HEK293 (cell line): Measurements from ENCODE around the gene PCBP3.

ENCODE experiments used
- CTCF ChIA-PET: fragments of 350-600 bp; formaldehyde crosslinking; extraction: SDS; loops from one replicate; lab custom pipeline; 2021; ENCODE audit warnings: antibody characterized with exemption; lab: Yijun Ruan, JAX
- POLR2A ChIA-PET: fragments of 300-600 bp; formaldehyde crosslinking; extraction: SDS; loops from one replicate; lab custom pipeline; 2020; ENCODE audit warnings: antibody characterized with exemption, inconsistent platforms; lab: Yijun Ruan, JAX
- H3K27ac ChIP-seq: fragments of 200-500 bp; sonication (Bioruptor generic); 2 replicates; pipeline ENCODE4 v1.5.1; 2014; ENCODE audit warnings: low read depth, low read length, control low read depth, inconsistent platforms; ENCODE audit errors: extremely low read depth
- H3K36me3 ChIP-seq, 2 experiments: fragments of 200-500 bp in 1 of 2; sonication (Bioruptor generic) in 1 of 2; 1 replicate in 1 of 2; 2 replicates in 1 of 2; pipeline ENCODE4 v1.5.1; 2014 to 2017; ENCODE audit warnings: inconsistent platforms in 2 of 2, low read length in 2 of 2; ENCODE audit not compliant: control insufficient read depth in 2 of 2, insufficient read depth in 1 of 2
- H3K4me1 ChIP-seq: fragments of 200-500 bp; sonication (Bioruptor generic); 2 replicates; pipeline ENCODE4 v1.5.1; 2014; ENCODE audit warnings: mild to moderate bottlenecking, low read length, inconsistent platforms; ENCODE audit not compliant: control insufficient read depth, insufficient read depth
- H3K4me3 ChIP-seq: 2 replicates; pipeline ENCODE4 v1.5.1; 2011; ENCODE audit warnings: low read depth, mild to moderate bottlenecking, control low read depth, low read length, moderate library complexity
- H3K9me3 ChIP-seq: fragments of 200-500 bp; sonication (Bioruptor generic); 2 replicates; pipeline ENCODE4 v1.5.1; 2014; ENCODE audit warnings: low read depth, low read length, inconsistent platforms; ENCODE audit not compliant: control insufficient read depth, insufficient read depth
- CTCF ChIP-seq: fragments of 450-650 bp; formaldehyde crosslinking; IDR thresholded peaks from 2 replicates; pipeline ENCODE4 v1.5.1; 2016; ENCODE audit warnings: missing biosample characterization, missing genetic modification characterization
- HOXA7 ChIP-seq: sonication (generic); formaldehyde crosslinking; IDR thresholded peaks from 2 replicates; pipeline ENCODE4 v1.8.1; 2022; ENCODE audit warnings: missing genetic modification reagents, borderline replicate concordance
- KLF17 ChIP-seq: fragments of 450-650 bp; formaldehyde crosslinking; IDR thresholded peaks from 2 replicates; pipeline ENCODE4 v1.5.1; 2016; ENCODE audit warnings: missing biosample characterization, missing genetic modification characterization
- MYNN ChIP-seq: fragments of 450-650 bp; formaldehyde crosslinking; IDR thresholded peaks from 2 replicates; pipeline ENCODE4 v1.5.1; 2016; ENCODE audit warnings: missing biosample characterization, missing genetic modification characterization, borderline replicate concordance
- REST ChIP-seq: fragments of 450-650 bp; formaldehyde crosslinking; IDR thresholded peaks from 2 replicates; pipeline ENCODE4 v1.5.1; 2016; ENCODE audit warnings: missing biosample characterization, missing genetic modification characterization
- SCRT2 ChIP-seq: fragments of 450-650 bp; formaldehyde crosslinking; IDR thresholded peaks from 2 replicates; pipeline ENCODE4 v1.5.1; 2016; ENCODE audit warnings: missing biosample characterization, missing genetic modification characterization
- SETDB1 ChIP-seq: IDR thresholded peaks from one replicate; pipeline ENCODE4 v1.6.1; 2017; ENCODE audit warnings: mild to moderate bottlenecking, low read length, moderate library complexity, mixed read lengths; ENCODE audit not compliant: insufficient read length
- SP3 ChIP-seq: fragments of 450-650 bp; formaldehyde crosslinking; IDR thresholded peaks from 2 replicates; pipeline ENCODE4 v1.5.1; 2016; ENCODE audit warnings: missing biosample characterization, missing genetic modification characterization
- SP7 ChIP-seq: fragments of 450-650 bp; formaldehyde crosslinking; IDR thresholded peaks from 2 replicates; pipeline ENCODE4 v1.5.1; 2016; ENCODE audit warnings: missing biosample characterization, missing genetic modification characterization
- TRIM28 ChIP-seq: IDR thresholded peaks from 2 replicates; pipeline ENCODE4 v1.6.1; 2011; ENCODE audit warnings: low read length, control low read depth, borderline replicate concordance
- ZBTB1 ChIP-seq: fragments of 450-650 bp; formaldehyde crosslinking; IDR thresholded peaks from 2 replicates; pipeline ENCODE4 v1.5.1; 2016; ENCODE audit warnings: missing biosample characterization, missing genetic modification characterization
- ZFP3 ChIP-seq: fragments of 450-650 bp; formaldehyde crosslinking; IDR thresholded peaks from 2 replicates; pipeline ENCODE4 v1.5.1; 2016; ENCODE audit warnings: low read depth, missing biosample characterization, missing genetic modification characterization
- ZNF114 ChIP-seq: fragments of 450-650 bp; formaldehyde crosslinking; IDR thresholded peaks from 2 replicates; pipeline ENCODE4 v1.5.0; 2017; ENCODE audit warnings: missing biosample characterization, missing genetic modification characterization
- ZNF133 ChIP-seq: fragments of 450-650 bp; formaldehyde crosslinking; IDR thresholded peaks from 2 replicates; pipeline ENCODE4 v1.5.1; 2016; ENCODE audit warnings: missing biosample characterization, missing genetic modification characterization
- ZNF223 ChIP-seq: fragments of 450-650 bp; formaldehyde crosslinking; IDR thresholded peaks from 2 replicates; pipeline ENCODE4 v1.5.1; 2016; ENCODE audit warnings: missing biosample characterization, missing genetic modification characterization
- ZNF335 ChIP-seq: fragments of 450-650 bp; formaldehyde crosslinking; conservative IDR thresholded peaks from 2 replicates; pipeline ENCODE4 v1.5.1; 2016; ENCODE audit warnings: missing biosample characterization, missing genetic modification characterization
- ZNF354C ChIP-seq: fragments of 450-650 bp; formaldehyde crosslinking; IDR thresholded peaks from 2 replicates; pipeline ENCODE4 v1.5.1; 2016; ENCODE audit warnings: missing biosample characterization, missing genetic modification characterization, low read depth, borderline replicate concordance
- ZNF37A ChIP-seq: fragments of 450-650 bp; IDR thresholded peaks from 2 replicates; pipeline ENCODE4 v1.5.1; 2018; ENCODE audit warnings: missing biosample characterization, missing genetic modification characterization
- ZNF398 ChIP-seq: fragments of 450-650 bp; formaldehyde crosslinking; IDR thresholded peaks from 2 replicates; pipeline ENCODE4 v1.5.1; 2017; ENCODE audit warnings: missing biosample characterization, missing genetic modification characterization
- ZNF529 ChIP-seq: fragments of 450-650 bp; formaldehyde crosslinking; IDR thresholded peaks from 2 replicates; pipeline ENCODE4 v1.5.1; 2017; ENCODE audit warnings: missing genetic modification characterization, missing biosample characterization; ENCODE audit not compliant: insufficient replicate concordance
- ZNF621 ChIP-seq: fragments of 450-650 bp; formaldehyde crosslinking; IDR thresholded peaks from 2 replicates; pipeline ENCODE4 v1.5.1; 2017; ENCODE audit warnings: missing biosample characterization, missing genetic modification characterization
- ZNF645 ChIP-seq: fragments of 450-650 bp; formaldehyde crosslinking; IDR thresholded peaks from 2 replicates; pipeline ENCODE4; 2016; ENCODE audit warnings: missing biosample characterization, missing genetic modification characterization
- ZXDB ChIP-seq: fragments of 450-650 bp; formaldehyde crosslinking; IDR thresholded peaks from 2 replicates; pipeline ENCODE4 v1.5.1; 2016; ENCODE audit warnings: missing biosample characterization, missing genetic modification characterization

The PCBP3 gene

GRCh38 chr21:45841033-45841432 lies 197.5 kb downstream of the PCBP3 start:
- ChIA-PET CTCF (no interaction called here), POLR2A (no interaction called here)

GRCh38 chr21:45843426-45843825 lies 199.9 kb downstream of the PCBP3 start:
- Histone ChIP-seq H3K4me1 (no peaks in the 10 kb centered on the region), H3K9me3 (no peaks in the 10 kb centered on the region), H3K27ac (no peak overlapping the region), H3K4me3 (no peak overlapping the region), H3K36me3 (no peaks in the 10 kb centered on the region)
- TF ChIP-seq ZNF398 (no peak), ZNF37A (no peak), SCRT2 (tag by site-specific recombination) (no peak), ZNF645 (tag by site-specific recombination) (no peak), MYNN (tag by site-specific recombination) (no peak), ZNF354C (tag by site-specific recombination) (no peak), ZXDB (tag by site-specific recombination) (no peak), ZNF223 (tag by site-specific recombination) (no peak)
- TF ChIP-seq, all 188 proteins: peak for 0
- POLR2A ChIA-PET, result no interaction called here
- CTCF ChIA-PET, result interaction anchor here (0.6 to 0.9 kb wide), 2 partner anchors 268 to 703 kb away, joined by 3 read pairs; no protein-coding TSS in a partner anchor

More at GRCh38 chr21:45841033-45841432, 197.5 kb downstream of the PCBP3 start:
- H3K9me3 ChIP-seq, result no peaks in the 10 kb centered on the region
- TF ChIP-seq SETDB1, result peak; percentile 64
- peak; percentile 86; the same call in 1 of the 2 replicates for TF ChIP-seq TRIM28
- TF ChIP-seq ZNF133 (tag by site-specific recombination), result peak; percentile 100
- TF ChIP-seq ZNF529 (tag by site-specific recombination), result peak; percentile 78
- TF ChIP-seq KLF17 (tag by site-specific recombination), result no peak
- no peak for TF ChIP-seq ZFP3 (tag by site-specific recombination)
- TF ChIP-seq ZNF114 (tag by site-specific recombination), result no peak
- H3K4me3 ChIP-seq, result no peak overlapping the region
- H3K4me1 ChIP-seq, result no peaks in the 10 kb centered on the region
- H3K36me3 ChIP-seq, result no peaks in the 10 kb centered on the region
- no peak overlapping the region for H3K27ac ChIP-seq

- Histone ChIP-seq H3K36me3 (no peaks in the 10 kb centered on the region), H3K4me3 (no peak overlapping the region), H3K9me3 (no peaks in the 10 kb centered on the region), H3K27ac (no peak overlapping the region), H3K4me1 (no peaks in the 10 kb centered on the region)
- ChIA-PET POLR2A (no interaction called here), CTCF (interaction anchor here (0.7 to 0.8 kb wide), 2 partner anchors 20 to 41 kb away, joined by 3 read pairs; no protein-coding TSS in a partner anchor)
- TF ChIP-seq SP3 (tag by site-specific recombination) (no peak), ZXDB (tag by site-specific recombination) (no peak), SP7 (tag by site-specific recombination) (no peak), ZNF529 (tag by site-specific recombination) (no peak), CTCF (tag by site-specific recombination) (no peak), REST (no peak), HOXA7 (CRISPR knock-in tag) (no peak), ZNF335 (tag by site-specific recombination) (no peak), ZBTB1 (no peak), ZNF354C (tag by site-specific recombination) (no peak), ZNF621 (no peak)
These were observed 200.7 kb downstream of the PCBP3 start for GRCh38 chr21:45844181-45844580.
